Hepatocyte (in vitro differentiated cells): ENCODE results near the gene ADGRG6. TPM values are rescaled to one million over a fixed set of nuclear protein-coding genes. Genes with fewer than 3 reads are reported as not detected.

Experiments used
- DNase-seq: peaks from one replicate; pipeline ENCODE4 v3.0.0-alpha.2; 2016; ENCODE audit warnings: low spot score
- H2AFZ ChIP-seq: fragments of 200-600 bp; sonication (generic); 2 replicates; pipeline ENCODE4 v1.6.0; 2016; ENCODE audit warnings: antibody characterized with exemption, mild to moderate bottlenecking
- H3K27ac ChIP-seq: fragments of 200-600 bp; sonication (generic); 2 replicates; pipeline ENCODE4 v1.5.1; 2016; ENCODE audit warnings: mild to moderate bottlenecking
- H3K27me3 ChIP-seq: fragments of 200-600 bp; sonication (generic); 2 replicates; pipeline ENCODE4 v1.6.1; 2016
- H3K36me3 ChIP-seq: fragments of 200-600 bp; sonication (generic); replicated peaks from 2 replicates; pipeline ENCODE4 v1.5.1; 2016; ENCODE audit warnings: low read depth; ENCODE audit not compliant: insufficient read depth
- H3K4me1 ChIP-seq: fragments of 200-600 bp; sonication (generic); 2 replicates; pipeline ENCODE4 v1.5.1; 2016; ENCODE audit warnings: mild to moderate bottlenecking, moderate library complexity; ENCODE audit not compliant: insufficient read depth
- H3K4me2 ChIP-seq: fragments of 200-600 bp; sonication (generic); 2 replicates; pipeline ENCODE4 v1.6.0; 2016
- H3K4me3 ChIP-seq: fragments of 200-600 bp; sonication (generic); 2 replicates; pipeline ENCODE4 v1.5.1; 2016; ENCODE audit warnings: mild to moderate bottlenecking
- H3K79me2 ChIP-seq: fragments of 200-600 bp; sonication (generic); 2 replicates; pipeline ENCODE4 v1.6.0; 2017; ENCODE audit warnings: mild to moderate bottlenecking
- H3K9me2 ChIP-seq: fragments of 200-600 bp; sonication (generic); replicated peaks from 2 replicates; pipeline ENCODE4 v1.6.0; 2017; ENCODE audit warnings: mild to moderate bottlenecking; ENCODE audit not compliant: insufficient read depth
- H3K9me3 ChIP-seq: fragments of 200-600 bp; sonication (generic); 2 replicates; pipeline ENCODE4 v1.5.1; 2016; ENCODE audit warnings: low read depth, mild to moderate bottlenecking
- H4K20me1 ChIP-seq: fragments of 200-600 bp; sonication (generic); 2 replicates; pipeline ENCODE4 v1.6.0; 2016; ENCODE audit warnings: mild to moderate bottlenecking; ENCODE audit not compliant: insufficient read depth, poor library complexity, severe bottlenecking
- CTCF ChIP-seq: fragments of 200-600 bp; sonication (generic); IDR thresholded peaks from 2 replicates; pipeline ENCODE4 v1.5.1; 2016; ENCODE audit warnings: antibody characterized with exemption, mild to moderate bottlenecking; ENCODE audit not compliant: poor library complexity
- EZH2 ChIP-seq: fragments of 200-600 bp; sonication (generic); IDR thresholded peaks from 2 replicates; pipeline ENCODE4 v1.6.1; 2016; ENCODE audit warnings: antibody characterized with exemption, mild to moderate bottlenecking, borderline replicate concordance
- EZH2phosphoT487 ChIP-seq: fragments of 200-600 bp; sonication (generic); IDR thresholded peaks from one replicate; pipeline ENCODE4 v1.6.1; 2018; ENCODE audit warnings: antibody characterized with exemption, mild to moderate bottlenecking, low read depth, moderate library complexity; ENCODE audit not compliant: unreplicated experiment, severe bottlenecking
- WGBS: methylation state at CpG from one replicate; pipeline ENCODE4 v1.1.6; 2016; ENCODE audit warnings: low lambda C conversion rate; ENCODE audit errors: missing lambda C conversion rate; 5-methylcytosine and 5-hydroxymethylcytosine counted together
- polyA plus RNA-seq: library from polyadenylated mRNA; unstranded; fragments of >200 nt; fragmentation: Nextera tagmentation; extraction: Ambion mirVana; gene quantifications from 2 replicates; pipeline ENCODE4 v1.2.1, GENCODE V29; 2016
- total RNA-seq: library from RNA; depleted of rRNA; stranded (reverse); fragments of >200 nt; gene quantifications from 2 replicates; pipeline ENCODE4 v1.2.3, GENCODE V29; 2014

Gene ADGRG6
- total and polyA plus RNA-seq, 2 experiments from 2014 or later: 13.9 to 92.0 TPM

- no peak for DNase-seq
- H3K27ac ChIP-seq: no peak overlapping the region
- H2AFZ ChIP-seq: no peak overlapping the region
- H3K36me3 ChIP-seq: no peaks in the 10 kb centered on the region
- WGBS: 95% methylated on average over 9 of the region's 9 CpGs
- no peaks in the 10 kb centered on the region for H4K20me1 ChIP-seq
- no peaks in the 10 kb centered on the region for H3K79me2 ChIP-seq
- no peaks in the 10 kb centered on the region for H3K4me1 ChIP-seq
- TF ChIP-seq EZH2 (no peak), CTCF (no peak), EZH2phosphoT487 (no peak)
- no peak overlapping the region for H3K4me3 ChIP-seq
- no peaks in the 10 kb centered on the region for H3K9me2 ChIP-seq
- no peaks in the 10 kb centered on the region for H3K9me3 ChIP-seq
- H3K27me3 ChIP-seq: no peaks in the 10 kb centered on the region
- H3K4me2 ChIP-seq: no peak overlapping the region
Measured at GRCh38 chr6:142285235-142286087, 16.3 kb upstream of the ADGRG6 start.

- no peak for DNase-seq
- WGBS: 89% methylated on average over 1 of the region's 1 CpG
- Histone ChIP-seq H3K9me3 (no peaks in the 10 kb centered on the region), H3K79me2 (no peaks in the 10 kb centered on the region), H3K4me2 (no peak overlapping the region), H4K20me1 (no peaks in the 10 kb centered on the region), H3K4me1 (no peaks in the 10 kb centered on the region), H3K27me3 (no peaks in the 10 kb centered on the region), H3K36me3 (no peaks in the 10 kb centered on the region), H3K4me3 (no peak overlapping the region), H3K27ac (no peak overlapping the region), H2AFZ (no peak overlapping the region), H3K9me2 (no peaks in the 10 kb centered on the region)
- TF ChIP-seq CTCF (no peak), EZH2phosphoT487 (no peak), EZH2 (no peak)
Measured at GRCh38 chr6:142286088-142286409, 15.8 kb upstream of the ADGRG6 start.

- Histone ChIP-seq H3K79me2 (no peaks in the 10 kb centered on the region), H3K9me3 (no peaks in the 10 kb centered on the region), H3K27ac (no peak overlapping the region), H3K27me3 (no peaks in the 10 kb centered on the region), H2AFZ (no peak overlapping the region), H3K9me2 (no peaks in the 10 kb centered on the region), H3K4me3 (no peak overlapping the region), H3K4me1 (peaks cover 4% of the 10 kb centered on the region), H4K20me1 (no peaks in the 10 kb centered on the region), H3K36me3 (no peaks in the 10 kb centered on the region), H3K4me2 (no peak overlapping the region)
- no peak for DNase-seq
- 97% methylated on average over 6 of the region's 6 CpGs for WGBS
- TF ChIP-seq CTCF (no peak), EZH2phosphoT487 (no peak), EZH2 (no peak)
Measured at GRCh38 chr6:142289687-142290086, 12.1 kb upstream of the ADGRG6 start.
